Measurements from ENCODE around the gene LRFN2.

- TF ChIP-seq EZH2 (IDR thresholded peaks at IDR 0.05; ENCODE audit: borderline replicate concordance, insufficient read depth, low read length, poor library complexity, severe bottlenecking) (no peak), CTCF (IDR thresholded peaks at IDR 0.05; ENCODE audit: poor library complexity, severe bottlenecking) (no peak), MXI1 (conservative IDR thresholded peaks at IDR 0.05; ENCODE audit: poor library complexity, severe bottlenecking) (no peak), POLR2AphosphoS5 (IDR thresholded peaks at IDR 0.05) (no peak)
Measured at GRCh38 chr6:40437631-40438030, 149.5 kb downstream of the LRFN2 start.

Measured in neural cell (in vitro differentiated cells).